Trophoblast cell (in vitro differentiated cells and primary cell): ENCODE results near the gene RHBDD2.

Experiments used
- DNase-seq, 2 donors: peaks; one replicate each; pipeline ENCODE4 v3.0.0-alpha.2; 2016
- H2AFZ ChIP-seq: 2 replicates; pipeline ENCODE4 v1.6.1; 2013; ENCODE audit warnings: low read length, moderate library complexity, mild to moderate bottlenecking; ENCODE audit not compliant: insufficient read depth, poor library complexity
- H2AK5ac ChIP-seq: 2 replicates; pipeline ENCODE4 v1.6.1; 2013; ENCODE audit warnings: mild to moderate bottlenecking, low read length
- H2BK120ac ChIP-seq: 2 replicates; pipeline ENCODE4 v1.6.1; 2013; ENCODE audit warnings: low read length, mild to moderate bottlenecking, moderate library complexity; ENCODE audit not compliant: insufficient read depth, poor library complexity
- H2BK12ac ChIP-seq: 2 replicates; pipeline ENCODE4 v1.6.1; 2013; ENCODE audit warnings: mild to moderate bottlenecking, low read length, moderate library complexity
- H2BK5ac ChIP-seq: 2 replicates; pipeline ENCODE4 v1.6.1; 2013; ENCODE audit warnings: low read length, low read depth, moderate library complexity, mild to moderate bottlenecking; ENCODE audit not compliant: poor library complexity
- H3K14ac ChIP-seq: 2 replicates; pipeline ENCODE4 v1.6.1; 2013; ENCODE audit warnings: mild to moderate bottlenecking, low read length
- H3K18ac ChIP-seq: 2 replicates; pipeline ENCODE4 v1.6.1; 2013; ENCODE audit warnings: mild to moderate bottlenecking, low read length
- H3K23ac ChIP-seq: 2 replicates; pipeline ENCODE4 v1.6.1; 2013; ENCODE audit warnings: low read length
- H3K27ac ChIP-seq: 2 replicates; pipeline ENCODE4 v1.5.1; 2013; ENCODE audit warnings: low read depth, mild to moderate bottlenecking, inconsistent platforms, low read length, moderate library complexity
- H3K27me3 ChIP-seq: 2 replicates; pipeline ENCODE4 v1.6.1; 2013; ENCODE audit warnings: inconsistent platforms, mild to moderate bottlenecking, low read length, moderate library complexity; ENCODE audit not compliant: insufficient read depth
- H3K36me3 ChIP-seq, 2 experiments: 1 replicate in 1 of 2; 2 replicates in 1 of 2; pipeline ENCODE4 v1.6.1; 2013; ENCODE audit warnings: low read length in 2 of 2, mild to moderate bottlenecking in 2 of 2, moderate library complexity in 1 of 2; ENCODE audit not compliant: insufficient read depth in 2 of 2, control insufficient read depth in 1 of 2
- H3K4ac ChIP-seq: 2 replicates; pipeline ENCODE4 v1.6.1; 2013; ENCODE audit warnings: low read depth, mild to moderate bottlenecking, low read length, moderate library complexity
- H3K4me1 ChIP-seq, 2 experiments: 1 replicate in 1 of 2; 2 replicates in 1 of 2; pipeline ENCODE4 v1.6.1; 2013; ENCODE audit warnings: low read length in 2 of 2, mild to moderate bottlenecking in 2 of 2, moderate library complexity in 1 of 2; ENCODE audit not compliant: insufficient read depth in 2 of 2, control insufficient read depth in 1 of 2
- H3K4me2 ChIP-seq: 2 replicates; pipeline ENCODE4 v1.6.1; 2013; ENCODE audit warnings: inconsistent platforms, mild to moderate bottlenecking, low read length, moderate library complexity
- H3K4me3 ChIP-seq: 2 replicates; pipeline ENCODE4 v1.5.1; 2013; ENCODE audit warnings: mild to moderate bottlenecking, low read depth, low read length, inconsistent platforms
- H3K79me1 ChIP-seq: one replicate; pipeline ENCODE4 v1.6.1; 2013; ENCODE audit warnings: low read length
- H3K79me2 ChIP-seq: 2 replicates; pipeline ENCODE4 v1.6.1; 2013; ENCODE audit warnings: low read length, mild to moderate bottlenecking; ENCODE audit not compliant: control insufficient read depth, insufficient read depth, poor library complexity
- H3K9ac ChIP-seq: 2 replicates; pipeline ENCODE4 v1.6.1; 2013; ENCODE audit warnings: mild to moderate bottlenecking, low read length
- H3K9me3 ChIP-seq: 2 replicates; pipeline ENCODE4 v1.6.1; 2013; ENCODE audit warnings: low read depth, mild to moderate bottlenecking, control low read depth, inconsistent platforms, low read length; ENCODE audit not compliant: insufficient read depth
- H4K12ac ChIP-seq: 2 replicates; pipeline ENCODE4 v1.6.1; 2013; ENCODE audit warnings: low read depth, mild to moderate bottlenecking, low read length, moderate library complexity
- H4K8ac ChIP-seq: 2 replicates; pipeline ENCODE4 v1.6.1; 2013; ENCODE audit warnings: low read depth, mild to moderate bottlenecking, low read length, moderate library complexity
- H4K91ac ChIP-seq: one replicate; pipeline ENCODE4 v1.6.1; 2013; ENCODE audit warnings: low read depth, mild to moderate bottlenecking, low read length, moderate library complexity
- WGBS: extraction: QIAGEN DNeasy Blood & Tissue Kit; methylation state at CpG from one replicate; pipeline ENCODE4 v1.1.7; 2013; ENCODE audit warnings: missing lambda C conversion rate; ENCODE audit not compliant: insufficient read length, insufficient coverage; ENCODE audit errors: extremely low coverage; 5-methylcytosine and 5-hydroxymethylcytosine counted together

Gene RHBDD2

DNA sequence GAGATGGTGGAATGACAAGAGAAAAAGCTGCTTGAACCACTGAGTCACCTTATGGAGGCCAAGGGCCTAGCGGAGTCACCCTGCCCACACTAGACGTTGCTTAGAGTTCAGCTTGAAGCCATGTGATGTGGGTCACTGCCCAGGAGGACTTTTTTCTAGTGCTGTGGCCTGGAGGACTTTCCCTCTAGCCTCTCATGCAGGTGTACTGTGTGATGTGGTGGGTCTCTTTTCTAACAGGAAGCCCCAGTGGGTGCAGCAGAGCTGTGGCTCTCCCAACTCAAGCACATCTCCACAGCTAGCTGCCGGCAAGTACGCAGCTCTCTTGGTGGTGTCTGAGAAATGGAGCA lies 49.7 kb downstream of the RHBDD2 start:
- no peaks in the 10 kb centered on the region for H3K79me2 ChIP-seq
- no peak overlapping the region for H3K18ac ChIP-seq
- no peak for DNase-seq
- H3K4ac ChIP-seq: no peak overlapping the region
- no peak overlapping the region for H4K12ac ChIP-seq
- no peak overlapping the region for H3K27ac ChIP-seq
- WGBS: no CpG with 5 or more reads among the region's 4 CpGs
- no peak overlapping the region for H2BK120ac ChIP-seq
- no peak overlapping the region for H3K9ac ChIP-seq
- no peak overlapping the region for H2BK5ac ChIP-seq
- H3K14ac ChIP-seq: no peak overlapping the region
- H2AFZ ChIP-seq: no peak overlapping the region
- no peak overlapping the region for H2AK5ac ChIP-seq
- no peak overlapping the region for H3K4me3 ChIP-seq
- no peaks in the 10 kb centered on the region for H3K4me1 ChIP-seq
- H4K91ac ChIP-seq: no peak overlapping the region
- no peaks in the 10 kb centered on the region for H3K27me3 ChIP-seq
- H3K36me3 ChIP-seq: peaks cover 2 to 6% of the 10 kb centered on the region in 2 experiments
- no peak overlapping the region for H2BK12ac ChIP-seq
- H3K9me3 ChIP-seq: no peaks in the 10 kb centered on the region
- no peak overlapping the region for H3K4me2 ChIP-seq
- H4K8ac ChIP-seq: no peak overlapping the region
- no peak overlapping the region for H3K23ac ChIP-seq
- no peaks in the 10 kb centered on the region for H3K79me1 ChIP-seq

DNA sequence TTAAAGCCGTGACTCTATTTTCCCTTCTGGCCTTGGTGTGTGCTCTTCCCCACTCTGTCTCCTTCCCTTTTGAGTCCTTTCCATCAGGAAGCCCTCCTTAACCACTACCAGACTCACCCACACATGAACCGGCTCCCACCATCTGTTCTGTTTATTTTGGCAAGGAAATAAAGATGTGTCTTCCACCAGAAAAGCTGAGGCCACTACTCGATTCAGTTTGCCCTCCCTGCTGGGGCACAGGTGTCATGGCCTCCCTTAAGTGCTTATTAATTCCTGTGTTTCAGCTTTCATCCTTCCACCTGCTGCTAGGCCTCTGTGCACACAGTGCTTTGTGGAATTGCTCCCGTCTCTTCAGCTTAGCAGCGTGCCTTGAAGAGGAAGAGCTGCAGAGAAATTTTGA lies 52.8 kb downstream of the RHBDD2 start:
- no CpG with 5 or more reads among the region's 5 CpGs for WGBS
- Histone ChIP-seq H3K18ac (no peak overlapping the region), H2AK5ac (no peak overlapping the region), H3K9me3 (no peaks in the 10 kb centered on the region), H3K4ac (no peak overlapping the region), H3K36me3 (peaks cover 2 to 4% of the 10 kb centered on the region in 2 experiments), H2AFZ (no peak overlapping the region), H3K27me3 (no peaks in the 10 kb centered on the region), H2BK12ac (no peak overlapping the region), H3K4me2 (no peak overlapping the region), H3K23ac (no peak overlapping the region), H3K4me3 (no peak overlapping the region), H4K91ac (no peak overlapping the region), H3K9ac (no peak overlapping the region), H2BK120ac (no peak overlapping the region), H3K79me1 (no peaks in the 10 kb centered on the region), H3K14ac (no peak overlapping the region), H2BK5ac (no peak overlapping the region), H4K8ac (no peak overlapping the region), H3K79me2 (no peaks in the 10 kb centered on the region), H3K4me1 (peaks cover 4 to 7% of the 10 kb centered on the region in 2 experiments), H4K12ac (no peak overlapping the region), H3K27ac (no peak overlapping the region)
- DNase-seq: no peak

DNA sequence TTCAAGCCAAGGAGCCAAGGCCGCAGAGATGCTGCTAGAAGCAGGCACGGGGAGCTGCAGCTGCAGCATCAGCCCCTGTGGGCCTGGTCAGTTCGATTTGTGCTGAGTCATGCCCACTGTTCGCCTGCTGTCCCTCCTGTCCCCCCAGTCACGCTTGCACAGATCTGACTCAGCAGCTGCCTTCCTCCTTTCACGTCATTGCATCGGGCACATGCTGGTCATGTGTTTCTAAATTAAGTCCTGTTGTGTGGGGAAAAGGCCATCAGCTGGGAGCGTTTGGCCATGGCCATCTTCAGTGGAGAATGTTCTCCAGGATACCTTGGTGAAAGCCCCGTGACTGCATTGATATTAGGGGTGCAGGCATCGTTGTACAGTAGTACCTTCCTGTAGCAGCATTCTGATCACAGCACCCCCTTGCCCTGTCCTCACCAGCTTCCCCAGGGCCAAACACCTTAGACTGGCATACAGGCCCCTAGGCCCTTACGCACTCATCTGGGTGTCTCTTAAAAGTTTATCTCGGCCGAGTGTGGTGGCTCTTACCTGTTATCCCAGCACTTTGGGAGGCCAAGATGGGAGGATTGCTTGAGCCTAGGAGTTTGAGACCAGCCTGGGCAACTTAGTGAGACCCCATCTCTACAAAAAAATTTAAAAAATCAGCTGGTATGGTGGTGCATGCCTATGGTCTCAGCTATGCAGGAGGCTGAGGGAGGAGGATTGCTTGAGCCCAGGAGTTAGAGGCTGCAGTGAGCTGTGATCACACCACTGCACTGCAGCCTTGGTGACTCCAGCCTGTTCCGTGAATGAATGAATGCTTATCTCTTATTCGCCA lies 59.3 kb downstream of the RHBDD2 start:
- Histone ChIP-seq H3K4me3 (no peak overlapping the region), H3K79me1 (no peaks in the 10 kb centered on the region), H3K27ac (no peak overlapping the region), H3K14ac (no peak overlapping the region), H3K36me3 (peaks cover 2 to 4% of the 10 kb centered on the region in 2 experiments), H2AFZ (no peak overlapping the region), H2BK12ac (no peak overlapping the region), H3K79me2 (no peaks in the 10 kb centered on the region), H2AK5ac (no peak overlapping the region), H3K4me1 (peaks cover 4 to 10% of the 10 kb centered on the region in 2 experiments), H3K9me3 (no peaks in the 10 kb centered on the region), H4K12ac (no peak overlapping the region), H3K4ac (no peak overlapping the region), H3K27me3 (no peaks in the 10 kb centered on the region), H3K23ac (no peak overlapping the region), H3K18ac (peak overlapping the region; percentile 7), H3K4me2 (no peak overlapping the region), H2BK5ac (no peak overlapping the region), H3K9ac (no peak overlapping the region), H4K8ac (no peak overlapping the region), H2BK120ac (no peak overlapping the region), H4K91ac (peak overlapping the region; percentile 30)
- DNase-seq: peak; percentile 77 to 80
- no CpG with 5 or more reads among the region's 15 CpGs for WGBS
